Right hindlimb (tissue), 1 donor: ENCODE measurements around the gene SMIM44.

ENCODE experiments used
- DNase-seq: peaks from one replicate; pipeline ENCODE4 v3.0.0-alpha.2; 2018

Gene SMIM44

DNA sequence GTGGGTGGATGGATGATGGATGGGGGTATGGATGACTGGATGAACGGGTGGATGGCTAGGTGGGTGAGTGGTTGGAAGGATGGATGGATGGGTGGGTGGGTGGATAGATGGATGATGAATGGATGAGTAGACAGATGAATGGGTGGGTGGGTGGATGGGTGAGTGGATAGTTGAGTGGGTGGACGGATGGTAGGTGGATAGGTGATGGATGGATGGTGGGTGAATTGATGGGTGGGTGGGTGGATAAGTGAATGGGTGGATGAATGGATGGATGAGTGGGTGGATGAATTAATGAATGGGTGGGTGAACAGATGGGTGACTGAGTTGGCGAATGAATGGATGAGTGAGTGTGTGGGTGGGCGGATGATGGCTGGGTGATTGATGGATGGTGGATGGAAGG lies 7.8 kb downstream of the SMIM44 start:
- no peak for DNase-seq

DNA sequence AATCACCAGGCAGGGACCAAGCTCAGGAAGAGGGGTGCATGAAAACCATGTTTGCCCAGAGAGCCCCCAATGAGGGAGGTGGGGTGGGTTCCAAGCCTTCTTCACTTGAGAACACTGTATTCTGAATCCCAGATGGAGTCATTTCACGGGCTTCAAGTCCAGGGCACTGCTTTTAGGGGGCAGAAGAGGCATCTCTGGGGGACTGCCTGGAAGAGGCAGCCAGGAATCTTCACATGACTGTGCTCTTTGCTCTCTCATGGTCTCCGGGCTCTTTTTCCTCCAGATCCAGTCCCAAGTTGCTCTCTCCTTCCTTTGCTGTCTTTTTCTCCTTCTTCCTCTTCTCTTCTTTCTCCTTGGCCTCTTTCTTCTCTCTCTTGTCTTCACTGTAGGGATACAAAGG lies 8.6 kb downstream of the SMIM44 start:
- no peak for DNase-seq

DNA sequence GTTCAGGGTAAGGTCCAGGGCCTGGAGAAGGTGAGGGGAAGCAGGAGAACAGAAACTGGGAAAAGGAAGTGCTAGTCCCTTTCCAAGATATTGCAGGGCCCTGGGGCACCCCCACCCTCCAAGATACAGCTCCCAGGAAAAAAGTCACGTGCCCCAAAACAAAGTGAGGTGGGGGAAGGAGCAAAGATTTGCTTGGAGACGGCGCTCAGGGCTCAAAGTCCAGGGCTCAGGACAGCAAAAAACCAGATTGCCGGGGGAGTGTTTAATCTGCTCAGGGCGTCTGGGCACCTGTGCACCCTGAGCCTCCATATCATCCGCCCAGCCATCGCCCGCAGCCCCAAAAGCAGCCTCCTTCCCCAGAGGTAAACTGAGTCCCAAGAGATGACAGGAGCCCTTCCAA lies 9.2 kb downstream of the SMIM44 start:
- no peak for DNase-seq

DNA sequence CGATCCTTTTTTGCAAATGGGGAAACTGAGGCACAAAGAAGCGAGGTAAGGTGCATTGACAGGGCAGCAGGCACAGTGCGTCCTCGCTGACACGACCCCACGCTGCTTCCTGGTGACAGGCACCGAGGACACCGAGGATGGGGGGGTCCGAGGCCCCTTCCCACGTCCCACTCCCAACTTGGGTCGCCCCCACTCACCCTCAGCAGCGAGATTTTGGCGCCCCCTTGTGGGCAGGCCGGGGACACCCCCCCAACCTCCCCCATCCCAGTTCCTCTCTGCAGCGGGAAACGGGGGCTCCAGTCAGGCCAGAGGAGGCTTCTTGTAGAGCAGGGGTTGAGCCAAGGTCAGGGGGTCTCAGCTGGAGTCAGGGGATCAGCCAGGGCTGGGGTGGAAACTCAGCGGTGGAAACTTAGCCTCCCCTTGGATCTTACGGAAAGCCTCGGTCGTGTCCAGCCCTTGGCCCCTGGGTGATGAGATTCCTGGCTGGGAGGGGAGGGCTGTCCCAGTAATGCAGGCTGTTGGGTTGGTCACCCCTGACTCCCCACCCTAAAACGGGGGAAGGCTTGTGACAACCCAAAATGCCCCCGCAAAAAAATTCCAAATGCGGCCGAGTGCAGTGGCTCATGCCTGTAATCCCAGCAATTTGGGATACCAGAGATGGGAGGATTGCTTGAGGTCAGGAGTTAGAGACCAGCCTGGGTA lies 11.1 kb downstream of the SMIM44 start:
- no peak for DNase-seq

DNA sequence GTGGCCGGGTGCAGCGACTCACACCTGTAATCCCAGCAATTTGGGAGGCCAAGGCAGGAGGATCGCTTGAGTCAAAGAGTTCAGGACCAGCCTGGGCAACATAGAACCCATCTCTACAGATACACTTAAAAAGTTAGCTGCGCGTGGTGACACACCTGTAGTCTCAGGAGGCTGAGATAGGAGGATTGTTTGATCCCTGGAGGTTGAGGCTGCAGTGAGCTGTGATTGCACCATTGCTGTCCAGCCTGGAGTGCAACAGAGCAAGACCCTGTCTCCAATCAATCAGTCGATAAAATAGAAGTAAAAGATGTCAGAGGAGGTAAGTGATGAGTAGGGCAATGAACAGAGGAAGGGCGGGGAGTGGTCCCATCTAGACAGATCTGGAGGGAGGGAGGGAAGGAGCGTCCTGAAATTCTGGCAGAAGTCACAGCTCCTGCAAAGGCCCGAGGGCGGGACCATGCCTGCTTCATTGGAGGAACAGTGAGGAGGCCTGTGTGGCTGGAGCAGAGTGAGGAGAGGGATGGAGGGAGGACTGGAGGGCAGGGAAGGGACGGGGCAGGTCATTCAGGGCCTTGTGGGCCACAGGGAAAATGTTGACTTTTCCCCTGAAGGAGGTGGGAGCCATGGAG lies 12.6 kb downstream of the SMIM44 start:
- no peak for DNase-seq

DNA sequence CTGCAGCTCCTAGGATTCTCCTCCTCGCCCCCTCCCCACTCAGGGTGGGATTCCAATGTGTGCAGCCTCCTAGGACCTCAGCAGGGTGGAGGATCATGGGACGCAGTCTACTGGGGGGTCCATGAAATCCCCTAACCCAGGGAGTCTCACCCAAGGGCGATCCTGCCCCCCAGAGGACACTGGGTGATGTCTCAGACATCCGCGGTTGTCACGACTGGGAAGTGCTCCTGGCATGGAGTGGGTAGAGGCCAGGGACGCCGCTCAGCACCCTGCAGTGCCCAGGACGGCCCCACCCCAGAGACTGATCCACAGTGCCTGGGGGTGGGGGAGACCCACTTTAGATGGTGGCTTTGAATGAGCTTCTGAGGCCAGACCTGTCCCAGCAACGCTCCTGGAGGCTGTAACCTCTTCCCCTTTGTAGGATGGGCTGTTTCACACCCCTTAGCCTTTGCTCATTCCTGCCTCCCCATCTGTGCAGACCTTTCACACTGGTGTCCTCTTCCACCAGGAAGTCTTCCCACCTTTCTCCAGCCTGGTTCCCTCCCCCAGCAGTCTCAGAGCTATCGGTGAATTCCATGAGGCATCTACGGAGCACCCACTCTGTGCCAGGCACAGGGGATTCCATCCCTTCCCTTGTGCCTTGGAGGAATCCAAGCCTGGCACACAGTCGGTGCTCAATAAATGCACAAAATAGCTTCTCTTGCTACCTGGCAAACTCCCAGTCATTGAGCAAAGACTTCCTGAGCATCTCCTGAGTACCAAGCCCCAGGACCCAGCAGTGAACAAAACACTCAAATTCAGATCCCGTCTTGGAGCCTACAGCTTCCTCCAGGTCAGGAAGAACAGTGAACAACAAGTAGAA lies 13.4 kb downstream of the SMIM44 start:
- DNase-seq = no peak

DNA sequence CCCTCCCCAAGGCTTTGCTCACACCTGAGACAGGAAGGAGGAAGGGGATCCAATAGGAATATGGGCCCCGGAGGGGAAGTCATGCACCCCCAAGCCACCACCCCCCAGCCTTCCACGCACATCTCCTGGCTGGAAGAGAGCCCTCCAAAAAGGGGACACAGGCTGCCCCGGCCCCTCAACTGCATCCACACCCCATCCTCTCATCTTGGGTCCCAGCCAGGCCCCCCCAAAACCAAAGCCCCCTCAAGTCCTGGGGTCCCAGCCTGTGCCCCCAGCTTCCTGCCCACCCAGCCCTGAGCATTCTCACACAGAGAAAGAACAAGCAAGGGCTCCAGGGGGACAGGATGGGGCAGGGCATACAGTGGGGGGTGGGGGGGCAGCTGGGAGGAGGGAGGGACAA lies 15.0 kb downstream of the SMIM44 start:
- no peak for DNase-seq

DNA sequence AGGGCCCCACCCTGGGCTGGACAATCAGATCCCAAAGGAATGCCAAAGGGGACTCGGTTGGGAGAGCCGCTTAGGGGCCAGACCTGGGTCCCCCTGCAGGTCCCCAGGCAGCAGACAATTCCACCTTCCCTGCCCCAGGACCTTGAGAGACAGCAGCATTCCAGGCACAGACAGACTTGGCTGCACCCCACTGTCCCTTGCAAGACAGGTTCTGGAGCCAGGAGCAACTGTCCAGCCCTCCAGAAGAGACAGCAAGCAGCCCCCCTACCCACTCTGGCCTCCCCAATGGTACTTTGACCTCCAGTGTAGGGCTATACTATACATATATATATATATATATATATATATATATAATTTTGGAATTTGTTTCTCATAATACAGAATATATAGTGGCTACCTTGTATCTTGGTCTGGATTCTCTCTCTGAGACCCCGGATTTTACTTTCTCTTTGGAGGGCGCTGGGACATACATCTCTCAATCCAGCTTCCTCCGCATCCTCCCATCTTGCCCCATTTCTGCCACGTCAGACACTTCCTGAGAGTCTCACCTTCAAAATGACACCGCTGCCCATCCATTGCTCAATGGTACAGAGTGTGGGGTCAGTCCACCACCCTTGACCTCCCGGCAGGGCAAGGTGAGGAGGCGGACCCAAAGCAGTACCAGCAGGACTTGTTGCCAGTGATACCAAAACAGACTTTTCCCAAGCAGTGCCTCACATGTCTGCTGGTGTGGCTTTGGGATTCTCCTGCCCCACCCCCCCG lies 15.6 kb downstream of the SMIM44 start:
- DNase-seq = no peak

DNA sequence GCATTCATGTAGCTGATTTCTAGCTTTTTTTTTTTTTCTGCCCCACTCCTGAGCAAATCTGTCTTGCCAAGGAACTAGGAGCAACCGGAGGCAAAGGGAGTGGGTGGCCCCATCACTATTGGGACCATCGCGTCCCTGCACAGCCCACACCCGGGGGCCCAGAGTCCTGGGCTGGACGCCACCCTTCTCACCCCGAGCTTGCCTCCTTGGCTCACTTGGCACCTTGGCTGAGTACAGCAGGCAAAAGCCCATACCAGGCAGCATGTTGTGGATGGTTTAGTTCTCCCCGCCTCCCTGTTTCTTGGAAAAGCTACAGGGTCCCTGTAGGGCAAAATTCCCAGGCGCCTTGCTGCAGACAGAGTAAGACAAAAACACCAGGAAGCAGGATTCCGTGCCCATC lies 16.6 kb downstream of the SMIM44 start:
- no peak for DNase-seq

DNA sequence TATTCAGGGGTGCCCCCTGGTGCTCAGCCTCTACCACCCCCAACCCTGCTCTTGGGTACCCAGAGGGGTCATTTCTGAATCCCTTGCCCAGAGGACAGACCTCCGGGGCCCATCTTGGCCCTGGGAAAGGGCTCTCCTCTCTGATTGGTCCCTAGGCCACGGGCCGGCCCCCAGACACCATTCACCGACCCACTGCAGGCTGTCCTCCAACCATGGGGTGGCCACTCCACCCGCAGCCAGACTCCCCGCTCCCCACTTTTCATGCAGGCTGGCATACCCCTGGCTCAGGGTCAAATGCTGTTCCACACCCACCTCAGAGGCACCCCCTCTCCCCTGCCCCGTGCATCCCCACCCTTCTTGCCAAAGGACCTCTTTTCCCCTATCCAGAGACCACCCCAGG lies 17.7 kb downstream of the SMIM44 start:
- DNase-seq = no peak

DNA sequence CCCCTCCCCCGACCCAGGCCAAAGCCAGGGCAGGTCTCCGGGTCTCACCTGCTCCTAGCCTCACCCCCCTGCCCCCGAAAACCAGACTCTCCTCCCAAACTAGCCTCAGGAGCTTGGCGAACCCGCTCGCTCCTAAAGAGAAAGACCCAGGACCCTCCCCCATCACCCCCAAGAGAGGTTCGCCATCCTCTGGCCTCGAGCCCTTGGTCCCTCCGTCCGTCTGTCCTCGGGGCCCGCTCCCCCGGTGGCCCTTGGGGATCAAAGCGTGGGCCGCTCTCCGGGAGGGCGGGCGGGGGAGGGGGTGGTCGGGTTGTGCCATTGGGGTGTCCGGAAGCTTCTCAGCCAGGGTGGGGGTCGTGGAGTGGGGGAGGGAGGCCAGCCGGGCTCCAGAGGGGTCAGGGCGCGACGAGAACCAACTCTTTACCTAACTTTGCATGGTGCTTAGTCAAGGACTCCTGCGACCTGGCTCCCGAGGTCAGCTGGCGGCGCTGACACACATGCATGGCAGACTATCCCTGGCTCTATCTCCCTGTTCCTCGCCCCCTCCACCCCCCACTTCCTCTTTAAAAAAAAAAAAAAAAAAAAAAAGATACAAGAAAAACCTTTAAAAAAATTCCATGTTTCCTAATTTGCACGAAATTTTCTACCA lies 18.5 kb downstream of the SMIM44 start:
- no peak for DNase-seq

DNA sequence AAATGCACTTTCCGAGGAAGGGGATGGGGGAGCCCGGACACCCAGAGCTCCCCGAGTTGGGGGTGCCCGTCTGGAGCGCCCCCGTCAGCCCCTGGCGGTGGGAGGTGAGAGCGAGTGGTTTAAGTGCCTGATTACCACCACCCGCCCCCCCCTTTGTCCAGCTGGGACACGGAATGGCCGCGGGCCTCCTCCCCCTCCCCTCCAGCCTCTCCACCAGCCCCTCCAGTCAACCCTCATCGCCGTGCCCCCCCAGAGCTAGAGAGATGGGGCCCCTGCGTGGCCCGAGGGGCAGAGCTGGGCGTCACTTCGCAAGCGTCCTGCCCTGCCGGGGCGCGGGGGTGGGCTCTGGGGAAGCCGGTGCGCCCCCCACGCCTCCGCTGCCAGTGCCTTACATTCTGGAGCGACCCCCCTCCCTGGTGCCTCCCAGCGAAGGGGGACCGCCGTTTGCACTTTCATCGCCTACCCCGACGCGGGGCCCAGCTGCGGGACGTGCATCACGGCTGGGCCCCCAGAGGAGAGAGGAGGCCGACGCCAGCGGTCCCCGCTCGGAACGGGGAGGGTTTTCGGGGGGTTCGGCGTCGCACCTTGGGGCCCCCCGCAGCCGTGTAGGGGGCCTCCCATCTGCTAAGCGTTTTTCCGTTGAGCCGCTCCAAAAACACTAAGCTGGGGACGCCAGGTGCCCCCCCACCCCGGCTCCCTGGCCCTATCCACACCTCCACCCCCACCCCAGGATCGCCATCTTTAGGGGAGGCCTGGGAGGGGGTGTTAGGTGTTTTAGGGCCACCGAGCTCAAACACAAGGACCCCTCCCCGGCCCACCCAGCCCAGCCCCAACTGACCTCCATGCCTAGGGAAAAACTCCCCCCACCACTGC lies 19.3 kb downstream of the SMIM44 start:
- DNase-seq = no peak

DNA sequence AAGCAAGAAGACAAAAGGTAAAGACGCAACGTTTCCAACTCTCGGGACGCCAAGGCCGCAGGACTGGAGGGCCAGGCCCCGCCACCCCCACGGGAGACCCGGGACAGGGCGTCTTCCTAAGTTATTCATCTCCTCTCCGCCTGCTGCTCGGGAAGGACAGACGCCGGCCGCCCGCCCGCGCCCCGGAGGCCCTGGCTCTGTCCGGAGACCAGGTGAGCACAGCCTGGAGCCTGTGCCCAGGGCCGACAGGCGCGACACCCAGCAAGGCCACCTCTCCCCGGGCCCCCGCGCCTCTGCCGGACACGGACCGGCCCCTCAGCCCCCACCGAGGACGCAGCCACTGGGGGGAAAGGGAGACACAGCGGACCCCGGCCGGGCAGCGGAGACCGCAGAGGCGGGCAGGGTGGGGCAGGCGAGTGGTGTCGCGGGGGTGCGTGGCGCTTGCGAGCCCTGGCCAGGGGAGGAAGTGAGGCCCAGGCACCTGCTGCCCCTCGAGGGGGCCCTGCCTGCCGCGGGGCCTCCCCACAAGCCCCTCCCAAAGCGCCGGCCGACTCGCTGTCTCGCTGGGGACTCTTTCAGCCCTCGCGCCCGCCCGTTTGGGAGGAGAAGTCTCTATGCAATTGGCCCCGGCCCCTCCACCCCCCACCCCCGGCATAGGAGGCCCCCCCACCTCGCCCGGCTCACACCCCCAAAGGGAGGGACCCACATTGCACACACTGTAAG lies 20.1 kb downstream of the SMIM44 start:
- no peak for DNase-seq

DNA sequence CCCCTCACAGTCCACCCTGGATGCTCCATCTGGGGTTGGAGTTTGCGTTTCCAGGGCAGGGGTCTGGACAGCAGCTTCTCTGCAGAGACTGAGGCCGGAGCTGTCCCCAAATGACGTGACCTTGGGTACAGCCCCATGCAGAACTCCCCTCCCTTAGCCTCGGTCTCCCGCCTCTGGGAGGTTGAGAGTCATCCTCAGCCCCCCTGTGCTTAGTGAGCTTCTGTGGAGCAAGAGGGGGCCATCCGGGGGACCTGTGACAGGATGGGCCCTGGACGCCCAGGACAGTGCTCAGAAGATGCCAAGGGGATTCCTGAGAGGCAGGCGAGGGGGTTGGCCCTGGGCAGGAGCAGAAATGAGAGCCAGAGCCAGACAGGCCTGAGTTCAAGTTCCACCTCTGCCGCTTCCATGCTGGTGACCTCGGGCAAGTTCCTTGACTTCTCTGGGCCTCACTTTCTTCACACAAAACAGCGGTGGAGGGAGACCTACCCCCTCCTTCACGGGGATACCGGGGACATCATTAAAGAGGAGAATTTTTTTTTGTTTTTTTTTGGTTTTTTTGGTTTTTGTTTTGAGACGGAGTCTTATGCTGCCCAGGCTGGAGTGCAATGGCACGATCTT lies 23.2 kb downstream of the SMIM44 start:
- no peak for DNase-seq

DNA sequence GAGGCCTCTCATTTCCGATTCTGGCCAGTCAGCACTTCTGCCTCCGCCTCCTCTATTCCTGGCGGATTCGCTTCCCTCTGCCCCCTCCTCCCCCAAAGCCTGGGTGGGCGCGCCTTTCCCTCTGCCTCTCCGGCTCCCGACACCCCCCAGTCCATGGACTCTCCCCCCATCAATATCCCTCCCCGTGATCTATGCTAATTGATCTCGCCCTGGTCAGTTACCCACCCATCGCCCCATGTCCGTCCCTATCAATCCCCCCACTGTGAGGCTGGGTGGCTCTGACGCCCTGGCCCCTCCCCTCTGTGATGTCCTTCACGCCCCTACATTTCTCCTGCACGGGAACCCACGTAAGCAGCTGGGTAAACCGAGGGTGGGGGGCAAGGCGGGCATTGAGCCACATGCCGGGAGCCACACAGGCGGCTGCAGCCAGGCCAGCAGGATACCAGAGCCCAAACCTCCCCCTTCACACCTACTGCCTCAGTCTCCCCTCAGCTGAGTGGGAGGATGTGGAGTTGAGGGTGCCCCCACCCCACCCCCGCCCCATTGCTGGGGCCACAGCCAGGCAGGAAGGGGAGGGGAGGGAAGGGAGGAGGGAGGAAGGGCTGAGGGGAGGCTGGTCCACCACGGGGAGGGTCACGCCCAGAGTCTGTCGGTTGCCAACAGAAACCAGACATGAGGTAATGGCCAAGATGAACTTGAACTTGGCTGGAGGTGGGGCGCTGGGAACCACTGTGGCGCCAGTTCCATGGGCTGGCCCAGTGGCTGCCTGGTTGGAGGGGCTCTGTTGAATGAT lies 24.0 kb downstream of the SMIM44 start:
- peak; percentile 96 for DNase-seq

DNA sequence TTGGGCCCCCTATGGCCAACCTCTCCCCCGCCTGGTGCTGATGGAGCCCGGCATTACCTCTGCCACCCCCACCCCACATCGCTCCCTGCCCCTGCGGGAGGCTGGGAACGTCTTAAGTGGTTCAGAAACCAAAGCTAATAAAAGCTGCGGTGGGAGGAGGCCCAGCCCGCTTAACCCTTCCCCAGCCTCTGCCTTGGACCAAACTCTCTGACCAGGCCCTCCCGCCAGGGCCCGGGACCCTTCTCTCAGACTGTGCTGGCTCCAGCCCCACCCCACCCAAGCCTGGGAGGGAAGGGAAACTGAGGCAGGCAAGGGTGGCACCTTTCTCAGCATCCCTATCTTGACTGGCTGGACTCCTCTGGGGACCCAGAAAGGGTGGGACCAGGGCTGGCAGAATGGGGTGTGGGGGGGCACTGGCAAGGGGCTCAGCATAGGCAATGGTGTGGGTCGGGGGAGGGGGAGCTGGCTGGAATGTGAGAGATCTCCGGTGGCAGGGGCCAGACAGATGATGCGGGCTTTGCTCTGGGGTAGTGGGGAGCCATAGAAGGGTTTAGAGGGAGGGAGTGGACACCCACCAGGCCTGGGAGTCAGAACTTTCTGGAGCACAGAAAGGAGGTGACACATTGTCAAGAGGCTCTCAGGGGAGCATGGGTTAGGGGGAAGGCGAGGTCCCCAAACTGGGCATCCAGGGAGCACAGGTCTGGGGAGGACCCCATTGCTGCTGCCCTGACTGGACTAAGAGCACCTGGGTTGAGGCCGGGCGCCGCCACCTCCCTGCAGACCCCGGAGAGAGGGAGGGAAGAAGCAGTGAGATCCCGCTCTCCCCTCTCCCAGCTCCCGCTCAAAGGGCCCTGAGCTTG lies 24.8 kb downstream of the SMIM44 start:
- DNase-seq = peak; percentile 81

DNA sequence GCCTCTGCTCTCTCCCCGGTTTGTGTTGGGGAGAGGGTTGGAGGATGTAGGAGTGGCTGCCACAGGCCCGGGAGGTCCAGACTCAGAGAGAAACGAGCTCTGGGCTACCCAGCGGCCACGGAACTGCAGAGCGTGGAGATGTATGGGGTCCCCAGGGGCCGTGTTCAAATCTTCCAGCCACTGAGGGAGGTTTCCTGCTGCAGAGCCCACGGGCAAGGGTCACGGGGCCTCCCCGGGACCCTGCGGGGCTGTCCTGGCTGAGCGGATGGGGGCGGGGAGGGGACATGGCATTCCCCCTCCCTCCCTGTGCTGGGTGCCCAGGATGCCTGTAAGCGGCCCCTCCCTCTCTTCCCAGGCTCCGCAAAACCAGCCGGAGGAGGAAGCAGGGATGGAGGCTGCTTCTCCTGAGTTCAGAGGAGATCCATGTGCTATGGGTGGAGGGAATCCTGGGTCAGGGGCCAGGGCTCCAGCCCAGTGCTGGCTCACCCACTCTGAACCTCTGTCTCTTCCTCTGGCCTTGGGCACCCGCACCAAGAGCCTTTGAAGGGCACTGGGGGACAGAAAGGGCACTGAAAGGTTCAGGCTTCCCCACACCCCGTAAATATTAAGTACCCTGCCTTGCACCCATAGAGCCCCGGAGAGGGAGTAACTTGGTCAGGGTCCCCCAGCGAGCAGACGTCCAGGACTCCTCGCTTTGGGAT lies 25.6 kb downstream of the SMIM44 start:
- peak; percentile 67 for DNase-seq
